GM12878 (cell line): ENCODE results near the gene TOR1A. TPM values are rescaled to one million over a fixed set of nuclear protein-coding genes. Genes with fewer than 3 reads are reported as not detected.

Experiments used
- ATAC-seq: fragments of 200-7000 bp; cut with Tn5 transposase; 3 replicates; pipeline ENCODE4 v1.9.1; 2020; ENCODE audit warnings: mild to moderate bottlenecking, moderate library complexity
- BruUV-seq: library from RNA; stranded (reverse); fragments of 400-500 nt; replicated peaks from 2 replicates; lab custom pipeline; 2021; lab: Mats Ljungman, UMichigan
- CTCF ChIA-PET: fragments of 300-600 bp; sonication (Branson Sonifier 250); formaldehyde crosslinking; extraction: SDS; loops from one replicate; lab custom pipeline; 2021; ENCODE audit warnings: inconsistent platforms; lab: Yijun Ruan, JAX
- POLR2A ChIA-PET: fragments of 350-600 bp; formaldehyde crosslinking; extraction: SDS; loops from one replicate; lab custom pipeline; 2021; ENCODE audit warnings: inconsistent platforms; lab: Charles Lee
- RAD21 ChIA-PET: fragments of 300-600 bp; sonication (Branson Sonifier 250); formaldehyde crosslinking; loops from one replicate; lab custom pipeline; 2023; ENCODE audit warnings: antibody characterized with exemption; ENCODE audit not compliant: unreplicated experiment; lab: Charles Lee
- SMC1A ChIA-PET: fragments of 300-600 bp; sonication (Branson Sonifier 250); formaldehyde crosslinking; loops from one replicate; lab custom pipeline; 2023; ENCODE audit not compliant: unreplicated experiment, uncharacterized antibody; lab: Charles Lee
- DNase-seq: peaks from one replicate; pipeline ENCODE4 v3.0.0-alpha.2; 2011; ENCODE audit warnings: low read depth, low spot score
- FAIRE-seq: peaks from 3 replicates; lab custom pipeline; 2011; peaks lifted over from hg19 to GRCh38; lab: Jason Lieb, UNC
- H2AFZ ChIP-seq: 2 replicates; pipeline ENCODE4 v1.6.0; 2011; ENCODE audit warnings: low read depth, low read length, control low read depth; ENCODE audit not compliant: control insufficient read depth
- H3K27ac ChIP-seq: 2 replicates; pipeline ENCODE4 v1.5.1; 2011; ENCODE audit warnings: control low read depth; ENCODE audit not compliant: control insufficient read depth, insufficient read depth
- H3K27me3 ChIP-seq, 2 experiments: replicated peaks in 1 of 2; 2 replicates each; pipeline versions ENCODE4 v1.6.0 to v1.6.1; 2011; ENCODE audit warnings: low read length in 1 of 2; ENCODE audit not compliant: control insufficient read depth in 2 of 2, insufficient read depth in 2 of 2
- H3K36me3 ChIP-seq, 2 experiments: 2 replicates each; pipeline ENCODE4 v1.5.1; 2011; ENCODE audit warnings: low read length in 1 of 2; ENCODE audit not compliant: control insufficient read depth in 2 of 2, insufficient read depth in 2 of 2
- H3K4me1 ChIP-seq: 2 replicates; pipeline ENCODE4 v1.6.1; 2011; ENCODE audit warnings: mild to moderate bottlenecking, low read length, moderate library complexity, mixed read lengths; ENCODE audit not compliant: control insufficient read depth, insufficient read depth
- H3K4me2 ChIP-seq: 2 replicates; pipeline ENCODE4 v1.6.0; 2011; ENCODE audit warnings: control low read depth; ENCODE audit not compliant: control insufficient read depth, insufficient read depth
- H3K4me3 ChIP-seq: fragments of 200-600 bp; sonication (generic); 2 replicates; pipeline ENCODE4 v1.5.1; 2016
- H3K79me2 ChIP-seq: 2 replicates; pipeline ENCODE4 v1.6.0; 2011; ENCODE audit warnings: low read length; ENCODE audit not compliant: control insufficient read depth, insufficient read depth
- H3K9ac ChIP-seq: 2 replicates; pipeline ENCODE4 v1.8.0; 2011; ENCODE audit warnings: low read length, control low read depth, mixed read lengths; ENCODE audit not compliant: control insufficient read depth, insufficient read depth
- H3K9me3 ChIP-seq: replicated peaks from 3 replicates; pipeline ENCODE4 v1.5.1; 2011; ENCODE audit warnings: mild to moderate bottlenecking, low read length; ENCODE audit not compliant: control insufficient read depth, insufficient read depth
- H4K20me1 ChIP-seq: 2 replicates; pipeline ENCODE4 v1.6.0; 2011; ENCODE audit not compliant: control insufficient read depth, insufficient read depth
- CHD1 ChIP-seq: IDR thresholded peaks from 2 replicates; pipeline ENCODE4 v1.6.1; 2012; ENCODE audit warnings: low read depth, low read length, improper control_type of control experiment
- CHD2 ChIP-seq: IDR thresholded peaks from 2 replicates; pipeline ENCODE4 v1.6.1; 2011; ENCODE audit warnings: low read depth, low read length, improper control_type of control experiment, borderline replicate concordance
- MTA3 ChIP-seq: IDR thresholded peaks from 2 replicates; pipeline ENCODE4 v1.6.1; 2012; ENCODE audit warnings: low read length, inconsistent platforms, borderline replicate concordance
- NRF1 ChIP-seq: conservative IDR thresholded peaks from 2 replicates; pipeline ENCODE4 v1.6.1; 2011; ENCODE audit warnings: mild to moderate bottlenecking, low read depth, low read length, improper control_type of control experiment
- POLR2AphosphoS2 ChIP-seq: IDR thresholded peaks from 2 replicates; pipeline ENCODE4 v1.6.1; 2011; ENCODE audit warnings: low read depth, mild to moderate bottlenecking, low read length, improper control_type of control experiment, moderate library complexity
- WGBS: methylation state at CpG from one replicate; pipeline ENCODE4 v1.1.6; 2016; ENCODE audit warnings: low lambda C conversion rate; ENCODE audit not compliant: insufficient replicate concordance, insufficient coverage; ENCODE audit errors: missing lambda C conversion rate; 5-methylcytosine and 5-hydroxymethylcytosine counted together
- in situ Hi-C: fragments of 300-500 bp; cut with MboI; formaldehyde crosslinking; loops from 9 replicates; pipeline ENCODE4 v1.14.3; 2018; ENCODE audit warnings: mixed read lengths
- intact Hi-C: fragments of 100-400 bp; cut with micrococcal nuclease; formaldehyde crosslinking; loops from one replicate; pipeline ENCODE4 v1.14.2; 2022; ENCODE audit not compliant: unreplicated experiment
- polyA plus RNA-seq, 11 experiments: library from polyadenylated mRNA; depleted of rRNA in 4 of 11; unstranded in 6 of 11; stranded (reverse) in 5 of 11; fragments of >200 nt; fragmentation: Nextera tagmentation in 4 of 11; fragmentation: Illumina TruSeq in 1 of 11; extraction: Ambion mirVana in 4 of 11; extraction: Trizol in 1 of 11; gene quantifications; 1 replicate in 1 of 11; 2 replicates in 10 of 11; pipeline versions ENCODE4 v1.2.1 to v1.2.3, GENCODE V29; 2011 to 2016; ENCODE audit warnings: inconsistent platforms in 2 of 11, missing spikeins in 2 of 11, low read depth in 1 of 11
- total RNA-seq, 4 experiments: library from RNA; depleted of rRNA in 3 of 4; stranded (reverse); fragments of >200 nt in 3 of 4; fragmentation: Illumina TruSeq in 1 of 4; extraction: Trizol in 1 of 4; gene quantifications; 2 replicates each; pipeline versions ENCODE4 v1.2.1 to v1.2.3, GENCODE V29; 2013 to 2021
- TF ChIP-seq, protein P1 (sequence below): fragments of 450-650 bp; IDR thresholded peaks from 2 replicates; pipeline ENCODE4 v1.6.1; 2018; ENCODE audit warnings: mild to moderate bottlenecking, low read depth, moderate library complexity; ENCODE audit not compliant: partially characterized antibody
- TF ChIP-seq, protein P2 (sequence below): IDR thresholded peaks from 2 replicates; pipeline ENCODE4 v1.6.1; 2012; ENCODE audit warnings: low read depth, low read length, improper control_type of control experiment
- TF ChIP-seq, protein P3 (sequence below): IDR thresholded peaks from 2 replicates; pipeline ENCODE4 v1.6.1; 2011; ENCODE audit warnings: borderline replicate concordance, low read depth, mild to moderate bottlenecking, moderate library complexity, low read length; ENCODE audit not compliant: insufficient read depth, poor library complexity, severe bottlenecking
- TF ChIP-seq, protein P4 (sequence below): fragments of 450-650 bp; IDR thresholded peaks from 2 replicates; pipeline ENCODE4 v1.6.1; 2017; ENCODE audit warnings: low read depth, mild to moderate bottlenecking, moderate library complexity

TOR1A gene
- total and polyA plus RNA-seq, 10 of the 15 experiments (the other 5 are each of a cell fraction or from before 2014, with no cell fraction given) = 3.2 to 60.8 (median 38.6) TPM

DNA sequence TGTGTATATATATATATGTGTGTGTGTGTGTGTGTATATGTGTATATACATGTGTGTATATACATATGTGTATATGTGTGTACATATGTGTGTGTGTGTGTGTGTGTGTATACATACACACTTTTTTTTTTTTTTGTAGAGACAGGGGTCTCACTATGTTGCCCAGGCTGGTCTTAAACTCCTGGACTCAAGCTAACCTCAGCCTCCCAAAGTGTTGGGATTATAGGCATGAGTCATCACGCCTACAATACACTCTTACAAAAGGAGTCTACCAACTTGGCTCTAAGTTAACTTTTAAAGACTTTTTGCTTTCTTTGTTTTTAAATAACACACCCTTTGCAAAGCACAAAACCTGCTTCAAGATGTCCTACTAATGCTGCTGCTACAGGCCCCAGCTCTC is 9.0 kb upstream of the TOR1A start:
- H2AFZ ChIP-seq = no peak overlapping the region

More for the DNA sequence above, 9.0 kb upstream of the TOR1A start:
- H4K20me1 ChIP-seq = no peaks in the 10 kb centered on the region
- H3K4me2 ChIP-seq = no peak overlapping the region
- DNase-seq = no peak
- peaks cover 6 to 16% of the 10 kb centered on the region in 2 experiments; a peak in 3 of 4 replicates for H3K36me3 ChIP-seq
- FAIRE-seq = no peak
- ChIA-PET RAD21 (no interaction called here), CTCF (no interaction called here), SMC1A (no interaction called here), POLR2A (no interaction called here)
- H3K79me2 ChIP-seq = peaks cover 34% of the 10 kb centered on the region
- intact Hi-C loops = no loop called here
- no TSS peak for BruUV-seq
- H3K9ac ChIP-seq = no peak overlapping the region
- H3K9me3 ChIP-seq = no peaks in the 10 kb centered on the region
- TF ChIP-seq, protein P1, sequence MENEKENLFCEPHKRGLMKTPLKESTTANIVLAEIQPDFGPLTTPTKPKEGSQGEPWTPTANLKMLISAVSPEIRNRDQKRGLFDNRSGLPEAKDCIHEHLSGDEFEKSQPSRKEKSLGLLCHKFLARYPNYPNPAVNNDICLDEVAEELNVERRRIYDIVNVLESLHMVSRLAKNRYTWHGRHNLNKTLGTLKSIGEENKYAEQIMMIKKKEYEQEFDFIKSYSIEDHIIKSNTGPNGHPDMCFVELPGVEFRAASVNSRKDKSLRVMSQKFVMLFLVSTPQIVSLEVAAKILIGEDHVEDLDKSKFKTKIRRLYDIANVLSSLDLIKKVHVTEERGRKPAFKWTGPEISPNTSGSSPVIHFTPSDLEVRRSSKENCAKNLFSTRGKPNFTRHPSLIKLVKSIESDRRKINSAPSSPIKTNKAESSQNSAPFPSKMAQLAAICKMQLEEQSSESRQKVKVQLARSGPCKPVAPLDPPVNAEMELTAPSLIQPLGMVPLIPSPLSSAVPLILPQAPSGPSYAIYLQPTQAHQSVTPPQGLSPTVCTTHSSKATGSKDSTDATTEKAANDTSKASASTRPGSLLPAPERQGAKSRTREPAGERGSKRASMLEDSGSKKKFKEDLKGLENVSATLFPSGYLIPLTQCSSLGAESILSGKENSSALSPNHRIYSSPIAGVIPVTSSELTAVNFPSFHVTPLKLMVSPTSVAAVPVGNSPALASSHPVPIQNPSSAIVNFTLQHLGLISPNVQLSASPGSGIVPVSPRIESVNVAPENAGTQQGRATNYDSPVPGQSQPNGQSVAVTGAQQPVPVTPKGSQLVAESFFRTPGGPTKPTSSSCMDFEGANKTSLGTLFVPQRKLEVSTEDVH = no peak
- TF ChIP-seq NRF1 (no peak), CHD1 (no peak), CHD2 (no peak), MTA3 (no peak), POLR2AphosphoS2 (no peak)
- TF ChIP-seq, protein P2, sequence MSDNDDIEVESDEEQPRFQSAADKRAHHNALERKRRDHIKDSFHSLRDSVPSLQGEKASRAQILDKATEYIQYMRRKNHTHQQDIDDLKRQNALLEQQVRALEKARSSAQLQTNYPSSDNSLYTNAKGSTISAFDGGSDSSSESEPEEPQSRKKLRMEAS = no peak
- TF ChIP-seq, protein P3, sequence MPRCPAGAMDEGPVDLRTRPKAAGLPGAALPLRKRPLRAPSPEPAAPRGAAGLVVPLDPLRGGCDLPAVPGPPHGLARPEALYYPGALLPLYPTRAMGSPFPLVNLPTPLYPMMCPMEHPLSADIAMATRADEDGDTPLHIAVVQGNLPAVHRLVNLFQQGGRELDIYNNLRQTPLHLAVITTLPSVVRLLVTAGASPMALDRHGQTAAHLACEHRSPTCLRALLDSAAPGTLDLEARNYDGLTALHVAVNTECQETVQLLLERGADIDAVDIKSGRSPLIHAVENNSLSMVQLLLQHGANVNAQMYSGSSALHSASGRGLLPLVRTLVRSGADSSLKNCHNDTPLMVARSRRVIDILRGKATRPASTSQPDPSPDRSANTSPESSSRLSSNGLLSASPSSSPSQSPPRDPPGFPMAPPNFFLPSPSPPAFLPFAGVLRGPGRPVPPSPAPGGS = no peak
- TF ChIP-seq, protein P4, sequence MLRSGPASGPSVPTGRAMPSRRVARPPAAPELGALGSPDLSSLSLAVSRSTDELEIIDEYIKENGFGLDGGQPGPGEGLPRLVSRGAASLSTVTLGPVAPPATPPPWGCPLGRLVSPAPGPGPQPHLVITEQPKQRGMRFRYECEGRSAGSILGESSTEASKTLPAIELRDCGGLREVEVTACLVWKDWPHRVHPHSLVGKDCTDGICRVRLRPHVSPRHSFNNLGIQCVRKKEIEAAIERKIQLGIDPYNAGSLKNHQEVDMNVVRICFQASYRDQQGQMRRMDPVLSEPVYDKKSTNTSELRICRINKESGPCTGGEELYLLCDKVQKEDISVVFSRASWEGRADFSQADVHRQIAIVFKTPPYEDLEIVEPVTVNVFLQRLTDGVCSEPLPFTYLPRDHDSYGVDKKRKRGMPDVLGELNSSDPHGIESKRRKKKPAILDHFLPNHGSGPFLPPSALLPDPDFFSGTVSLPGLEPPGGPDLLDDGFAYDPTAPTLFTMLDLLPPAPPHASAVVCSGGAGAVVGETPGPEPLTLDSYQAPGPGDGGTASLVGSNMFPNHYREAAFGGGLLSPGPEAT = no peak
- no peaks in the 10 kb centered on the region for H3K27me3 ChIP-seq
- no peak overlapping the region for H3K4me3 ChIP-seq
- no peak for ATAC-seq
- WGBS = 100% methylated on average over 1 of the region's 1 CpG
- H3K4me1 ChIP-seq = peaks cover 14% of the 10 kb centered on the region
- no peak overlapping the region for H3K27ac ChIP-seq
- in situ Hi-C loops = loop anchor here (25.0 kb wide), 1 partner anchor 1429 kb away; no protein-coding TSS in a partner anchor
